ENCODE data around the gene TSPAN14.
"Not testable (repeated sequence)": the region's sequence is repeated elsewhere in the genome, so short reads cannot be mapped to it uniquely, and the experiment has no call there.

Gene TSPAN14

DNA sequence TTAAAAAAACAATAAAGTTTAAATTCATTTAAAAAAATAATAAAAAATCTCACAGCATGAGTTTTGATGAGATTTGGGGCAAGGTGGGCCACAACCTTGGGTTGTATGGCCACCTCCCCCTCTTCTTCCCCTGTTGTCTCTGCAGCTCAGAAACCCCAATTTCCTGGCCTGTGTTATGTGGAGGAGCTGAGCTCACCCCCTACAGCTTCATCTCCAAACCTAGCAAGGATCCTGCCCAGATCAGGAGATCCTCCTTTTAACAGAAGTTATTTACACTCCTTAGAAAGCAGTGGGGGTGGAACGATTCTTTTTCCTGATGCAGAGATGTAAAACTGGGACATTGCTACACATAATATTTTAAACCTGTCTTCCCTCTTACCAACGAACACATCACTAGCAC, 76.7 kb downstream of the TSPAN14 start:
- H3K4me3 ChIP-seq (replicated peaks; ENCODE audit: low read depth, low read length), result no peak overlapping the region
- TF ChIP-seq, protein P1, sequence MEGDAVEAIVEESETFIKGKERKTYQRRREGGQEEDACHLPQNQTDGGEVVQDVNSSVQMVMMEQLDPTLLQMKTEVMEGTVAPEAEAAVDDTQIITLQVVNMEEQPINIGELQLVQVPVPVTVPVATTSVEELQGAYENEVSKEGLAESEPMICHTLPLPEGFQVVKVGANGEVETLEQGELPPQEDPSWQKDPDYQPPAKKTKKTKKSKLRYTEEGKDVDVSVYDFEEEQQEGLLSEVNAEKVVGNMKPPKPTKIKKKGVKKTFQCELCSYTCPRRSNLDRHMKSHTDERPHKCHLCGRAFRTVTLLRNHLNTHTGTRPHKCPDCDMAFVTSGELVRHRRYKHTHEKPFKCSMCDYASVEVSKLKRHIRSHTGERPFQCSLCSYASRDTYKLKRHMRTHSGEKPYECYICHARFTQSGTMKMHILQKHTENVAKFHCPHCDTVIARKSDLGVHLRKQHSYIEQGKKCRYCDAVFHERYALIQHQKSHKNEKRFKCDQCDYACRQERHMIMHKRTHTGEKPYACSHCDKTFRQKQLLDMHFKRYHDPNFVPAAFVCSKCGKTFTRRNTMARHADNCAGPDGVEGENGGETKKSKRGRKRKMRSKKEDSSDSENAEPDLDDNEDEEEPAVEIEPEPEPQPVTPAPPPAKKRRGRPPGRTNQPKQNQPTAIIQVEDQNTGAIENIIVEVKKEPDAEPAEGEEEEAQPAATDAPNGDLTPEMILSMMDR (IDR thresholded peaks at IDR 0.05; ENCODE audit: insufficient read depth, low read length, poor library complexity, severe bottlenecking), result no peak

DNA sequence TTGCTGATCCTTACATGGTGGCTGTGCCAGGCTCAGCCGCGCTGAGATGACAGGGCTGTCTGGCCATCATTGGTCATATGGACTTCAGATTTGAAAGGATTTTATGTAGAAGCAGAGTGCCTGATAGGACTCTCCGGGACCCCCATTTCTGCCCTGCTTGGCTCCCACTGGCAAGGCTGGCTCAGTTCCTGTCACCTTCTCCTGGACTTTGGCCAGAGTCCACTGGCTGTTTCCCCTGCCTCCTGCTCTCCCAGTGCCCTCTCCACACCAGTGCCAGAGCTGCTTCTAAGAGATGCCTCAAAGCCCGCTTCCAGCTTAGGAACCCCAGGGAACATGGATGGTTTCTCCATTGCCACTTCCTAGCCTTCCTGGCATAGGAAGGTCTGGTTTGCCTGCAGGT, 78.5 kb downstream of the TSPAN14 start:
- H3K36me3 ChIP-seq (ENCODE audit: control insufficient read depth, insufficient read depth, low read length), result no peaks in the 10 kb centered on the region
- no peak overlapping the region for H3K4me3 ChIP-seq (replicated peaks; ENCODE audit: low read depth, low read length)
- TF ChIP-seq, protein P1 (IDR thresholded peaks at IDR 0.05; ENCODE audit: insufficient read depth, low read length, poor library complexity, severe bottlenecking), result no peak
- no peak for DNase-seq (ENCODE audit: extremely low read depth, insufficient read length)
- no peaks in the 10 kb centered on the region for H3K27me3 ChIP-seq (replicated peaks; ENCODE audit: control insufficient read depth, insufficient read depth, low read length)

More for the DNA sequence above, 76.7 kb downstream of the TSPAN14 start:
- H3K36me3 ChIP-seq (ENCODE audit: control insufficient read depth, insufficient read depth, low read length), result no peaks in the 10 kb centered on the region
- DNase-seq (ENCODE audit: extremely low read depth, insufficient read length), result no peak
- H3K27me3 ChIP-seq (replicated peaks; ENCODE audit: control insufficient read depth, insufficient read depth, low read length), result no peaks in the 10 kb centered on the region

DNA sequence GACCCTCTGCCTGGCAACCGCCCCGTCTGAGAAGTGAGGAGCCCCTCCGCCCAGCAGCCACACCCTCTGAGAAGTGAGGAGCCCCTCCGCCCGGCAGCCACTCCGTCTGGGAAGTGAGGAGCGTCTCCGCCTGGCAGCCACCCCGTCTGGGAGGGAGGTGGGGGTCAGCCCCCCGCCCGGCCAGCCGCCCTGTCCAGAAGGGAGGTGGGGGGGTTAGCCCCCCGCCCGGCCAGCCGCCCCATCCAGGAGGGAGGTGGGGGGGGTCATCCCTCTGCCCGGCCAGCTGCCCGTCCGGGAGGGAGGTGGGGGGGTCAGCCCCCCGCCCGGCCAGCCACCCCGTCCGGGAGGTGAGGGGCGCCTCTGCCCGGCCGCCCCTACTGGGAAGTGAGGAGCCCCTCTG, 79.9 kb downstream of the TSPAN14 start:
- not testable (repeated sequence) for DNase-seq (ENCODE audit: extremely low read depth, insufficient read length); H3K36me3 ChIP-seq (ENCODE audit: control insufficient read depth, insufficient read depth, low read length); H3K4me3 ChIP-seq (replicated peaks; ENCODE audit: low read depth, low read length); H3K27me3 ChIP-seq (replicated peaks; ENCODE audit: control insufficient read depth, insufficient read depth, low read length)

DNA sequence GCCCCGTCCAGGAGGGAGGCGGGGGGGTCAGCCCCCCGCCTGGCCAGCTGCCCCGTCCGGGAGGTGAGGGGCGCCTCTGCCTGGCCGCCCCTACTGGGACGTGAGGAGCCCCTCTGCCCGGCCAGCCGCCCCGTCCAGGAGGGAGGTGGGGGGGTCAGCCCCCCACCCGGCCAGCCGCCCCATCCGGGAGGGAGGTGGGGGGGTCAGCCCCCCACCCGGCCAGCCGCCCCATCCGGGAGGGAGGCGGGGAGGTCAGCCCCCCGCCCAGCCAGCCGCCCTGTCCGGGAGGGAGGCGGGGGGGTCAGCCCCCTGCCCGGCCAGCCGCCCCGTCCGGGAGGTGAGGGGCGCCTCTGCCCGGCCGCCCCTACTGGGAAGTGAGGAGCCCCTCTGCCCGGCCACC, 80.5 kb downstream of the TSPAN14 start:
- H3K27me3 ChIP-seq (replicated peaks; ENCODE audit: control insufficient read depth, insufficient read depth, low read length); H3K4me3 ChIP-seq (replicated peaks; ENCODE audit: low read depth, low read length); DNase-seq (ENCODE audit: extremely low read depth, insufficient read length); H3K36me3 ChIP-seq (ENCODE audit: control insufficient read depth, insufficient read depth, low read length): not testable (repeated sequence)

DNA sequence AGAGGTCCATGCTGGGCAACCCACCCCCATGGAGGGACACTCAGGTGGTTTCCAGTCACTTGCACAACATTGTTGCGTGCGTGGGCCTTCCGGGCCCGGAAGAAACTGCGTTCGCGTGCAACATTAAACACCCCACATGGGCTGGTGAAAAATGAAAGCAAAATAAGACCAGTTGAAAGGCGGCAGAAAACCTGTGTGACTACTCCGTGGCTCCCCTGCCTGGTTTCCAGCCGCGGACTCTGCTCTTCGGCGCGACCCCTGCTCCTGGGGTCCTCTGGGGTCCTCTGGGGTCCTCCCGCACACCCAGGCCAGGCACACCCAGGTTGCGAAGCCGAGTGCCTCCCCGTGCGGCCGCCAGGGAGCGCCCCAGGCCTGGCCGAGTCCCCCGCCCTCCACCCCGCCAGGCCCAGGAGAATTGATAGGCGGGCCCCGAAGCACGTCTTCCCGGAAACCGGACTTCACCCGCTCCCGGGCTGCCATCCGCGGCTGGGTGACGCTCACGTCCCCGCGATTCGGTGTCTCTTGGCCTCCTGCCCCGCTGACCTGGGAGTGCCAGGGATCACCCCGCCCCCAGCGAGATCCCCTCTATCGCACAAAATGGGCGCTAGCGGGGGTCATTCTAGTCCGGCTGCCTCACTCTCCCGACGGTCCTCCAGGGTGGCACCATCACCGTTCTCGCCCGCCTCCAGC, 81.7 kb downstream of the TSPAN14 start:
- Histone ChIP-seq H3K4me3 (replicated peaks; ENCODE audit: low read depth, low read length) (peak overlapping the region; percentile 35), H3K36me3 (ENCODE audit: control insufficient read depth, insufficient read depth, low read length) (no peaks in the 10 kb centered on the region), H3K27me3 (replicated peaks; ENCODE audit: control insufficient read depth, insufficient read depth, low read length) (no peaks in the 10 kb centered on the region)
- peak; percentile 87 for DNase-seq (ENCODE audit: extremely low read depth, insufficient read length)
- TF ChIP-seq, protein P1 (IDR thresholded peaks at IDR 0.05; ENCODE audit: insufficient read depth, low read length, poor library complexity, severe bottlenecking), result peak; percentile 78

DNA sequence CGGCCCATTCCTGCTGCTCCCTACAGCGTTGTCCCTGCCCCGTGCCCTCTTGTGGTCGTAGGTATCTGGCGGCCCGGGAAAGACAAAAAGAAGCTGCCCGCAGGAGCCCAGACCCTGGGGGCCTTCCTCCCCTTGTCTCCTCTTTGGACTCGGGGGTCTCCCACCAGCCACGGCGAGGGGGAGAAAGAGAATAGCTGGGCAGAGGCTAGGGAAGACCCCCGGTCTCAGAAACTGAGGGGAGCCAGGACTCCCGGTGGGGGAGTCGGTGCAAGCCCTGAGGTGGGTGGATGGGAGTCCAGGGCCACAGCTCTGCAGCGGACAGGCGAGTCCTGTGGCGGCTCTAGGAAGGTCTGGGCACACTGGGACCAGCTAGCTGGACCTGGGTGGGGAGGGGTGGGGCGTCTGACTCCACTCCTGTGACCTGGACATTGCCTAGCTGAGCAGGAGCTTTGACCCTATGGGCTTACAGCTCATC, 82.3 kb downstream of the TSPAN14 start:
- no peaks in the 10 kb centered on the region for H3K27me3 ChIP-seq (replicated peaks; ENCODE audit: control insufficient read depth, insufficient read depth, low read length)
- peak overlapping the region; percentile 35 for H3K4me3 ChIP-seq (replicated peaks; ENCODE audit: low read depth, low read length)
- no peaks in the 10 kb centered on the region for H3K36me3 ChIP-seq (ENCODE audit: control insufficient read depth, insufficient read depth, low read length)
- TF ChIP-seq, protein P1 (IDR thresholded peaks at IDR 0.05; ENCODE audit: insufficient read depth, low read length, poor library complexity, severe bottlenecking), result no peak
- no peak for DNase-seq (ENCODE audit: extremely low read depth, insufficient read length)
